ENCODE data around the gene RALGDS.

DNA sequence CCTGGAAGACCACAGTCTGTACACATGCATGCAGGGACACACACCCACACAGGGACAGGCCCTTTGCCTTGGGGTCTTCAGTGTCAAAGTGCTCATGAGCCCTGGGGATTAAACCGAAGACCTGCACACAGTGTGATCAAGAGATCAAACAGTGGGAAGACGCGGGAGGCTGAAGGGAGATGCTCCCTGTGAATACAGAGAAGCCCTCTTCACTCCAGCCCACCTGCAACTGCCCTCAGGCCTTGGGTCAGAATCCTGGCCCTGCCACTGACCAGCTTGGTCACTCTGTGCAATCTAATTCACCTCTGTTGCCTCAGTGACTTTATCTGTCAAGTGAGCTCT is 2.9 kb downstream of the RALGDS start:
- TF ChIP-seq, protein P1, sequence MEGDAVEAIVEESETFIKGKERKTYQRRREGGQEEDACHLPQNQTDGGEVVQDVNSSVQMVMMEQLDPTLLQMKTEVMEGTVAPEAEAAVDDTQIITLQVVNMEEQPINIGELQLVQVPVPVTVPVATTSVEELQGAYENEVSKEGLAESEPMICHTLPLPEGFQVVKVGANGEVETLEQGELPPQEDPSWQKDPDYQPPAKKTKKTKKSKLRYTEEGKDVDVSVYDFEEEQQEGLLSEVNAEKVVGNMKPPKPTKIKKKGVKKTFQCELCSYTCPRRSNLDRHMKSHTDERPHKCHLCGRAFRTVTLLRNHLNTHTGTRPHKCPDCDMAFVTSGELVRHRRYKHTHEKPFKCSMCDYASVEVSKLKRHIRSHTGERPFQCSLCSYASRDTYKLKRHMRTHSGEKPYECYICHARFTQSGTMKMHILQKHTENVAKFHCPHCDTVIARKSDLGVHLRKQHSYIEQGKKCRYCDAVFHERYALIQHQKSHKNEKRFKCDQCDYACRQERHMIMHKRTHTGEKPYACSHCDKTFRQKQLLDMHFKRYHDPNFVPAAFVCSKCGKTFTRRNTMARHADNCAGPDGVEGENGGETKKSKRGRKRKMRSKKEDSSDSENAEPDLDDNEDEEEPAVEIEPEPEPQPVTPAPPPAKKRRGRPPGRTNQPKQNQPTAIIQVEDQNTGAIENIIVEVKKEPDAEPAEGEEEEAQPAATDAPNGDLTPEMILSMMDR (conservative IDR thresholded peaks at IDR 0.05) = no peak
- no peak for TF ChIP-seq ZFX (IDR thresholded peaks at IDR 0.05)

All from C4-2B (cell line).